HG02763 (cell line): ENCODE data around the gene GRM7.

ENCODE experiments used
- ATAC-seq: cut with Tn5 transposase; IDR thresholded peaks from one replicate; pipeline ENCODE4 v1.9.1; 2021; ENCODE audit warnings: mild to moderate bottlenecking, moderate library complexity; ENCODE audit not compliant: unreplicated experiment

Gene GRM7

DNA sequence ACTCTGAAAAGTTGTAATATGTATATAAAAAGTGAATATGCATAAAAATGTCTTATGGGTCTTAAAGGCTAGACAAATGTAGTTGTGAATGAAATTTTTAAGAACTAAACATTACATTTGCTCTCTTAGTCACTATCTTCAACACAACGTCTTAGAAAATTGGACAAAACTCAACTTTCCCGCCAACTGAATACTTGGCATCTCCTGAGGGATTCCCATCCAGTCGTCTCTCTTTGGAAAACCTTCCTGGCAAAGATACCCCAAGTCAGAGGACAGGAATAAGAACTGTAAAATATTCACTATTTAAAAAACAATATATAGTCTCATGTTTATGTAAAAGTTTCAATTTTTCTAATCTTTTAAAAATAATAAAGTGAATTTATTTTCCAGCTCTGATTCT lies 354.8 kb downstream of the GRM7 start:
- ATAC-seq: no peak

DNA sequence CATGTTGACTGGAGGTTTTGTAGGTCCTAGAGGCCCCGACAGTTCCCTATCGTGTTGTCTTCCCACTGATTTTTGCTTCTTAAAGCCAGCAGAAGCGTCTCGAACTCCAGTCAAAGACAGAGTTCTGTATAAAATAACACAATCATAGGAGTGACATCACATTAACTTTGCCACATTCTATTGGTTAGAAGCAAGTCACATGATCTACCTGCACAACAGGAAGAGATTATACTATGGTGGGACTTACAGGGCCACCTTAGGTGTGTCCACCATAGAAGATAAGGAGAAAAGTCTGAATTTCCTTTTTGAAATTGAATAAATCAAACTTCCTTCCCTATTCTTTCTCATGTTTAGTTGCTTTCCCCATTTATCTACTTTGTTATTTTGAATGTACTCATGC lies 365.5 kb downstream of the GRM7 start:
- no peak for ATAC-seq

DNA sequence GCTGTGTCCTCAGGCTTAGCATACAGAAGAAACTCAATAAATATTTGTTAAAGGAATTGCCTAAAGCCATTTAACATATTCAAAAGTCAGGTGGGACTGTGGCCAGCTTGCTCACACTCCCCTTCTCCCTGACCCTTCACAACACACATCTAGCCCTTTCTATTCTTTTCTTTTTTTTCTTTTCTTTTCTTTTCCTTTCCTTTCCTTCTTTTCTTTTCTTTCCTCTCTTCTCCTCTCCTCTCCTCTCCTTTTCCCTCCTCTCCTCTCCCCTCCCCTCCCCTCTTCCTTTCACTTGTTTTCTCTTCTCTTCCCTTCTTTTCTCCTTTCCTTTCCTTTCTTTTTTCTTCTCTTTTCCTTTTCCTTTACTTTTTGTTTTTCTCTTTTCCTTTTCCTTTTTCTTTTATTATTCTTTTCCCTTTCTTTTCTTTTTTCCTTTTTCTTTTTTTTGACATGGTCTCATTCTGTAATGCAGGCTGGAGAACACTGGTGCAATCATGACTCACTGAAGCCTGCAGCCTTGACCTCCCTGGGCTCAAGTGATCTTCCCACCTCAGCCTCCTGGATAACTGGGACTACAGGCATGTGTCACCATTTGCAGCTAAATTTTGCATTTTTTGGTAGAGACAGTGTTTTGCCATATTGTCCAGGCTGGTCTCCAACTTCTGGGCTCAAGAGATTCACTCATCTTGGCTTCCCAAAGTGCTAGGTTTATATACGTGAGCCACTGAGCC lies 377.8 kb downstream of the GRM7 start:
- no peak for ATAC-seq

- ATAC-seq: no peak
Observed at GRCh38 chr3:7241584-7242302, 380.8 kb downstream of the GRM7 start.

GRCh38 chr3:7242303-7242635 lies 381.4 kb downstream of the GRM7 start:
- no peak for ATAC-seq

GRCh38 chr3:7249493-7250076 lies 388.7 kb downstream of the GRM7 start:
- no peak for ATAC-seq

DNA sequence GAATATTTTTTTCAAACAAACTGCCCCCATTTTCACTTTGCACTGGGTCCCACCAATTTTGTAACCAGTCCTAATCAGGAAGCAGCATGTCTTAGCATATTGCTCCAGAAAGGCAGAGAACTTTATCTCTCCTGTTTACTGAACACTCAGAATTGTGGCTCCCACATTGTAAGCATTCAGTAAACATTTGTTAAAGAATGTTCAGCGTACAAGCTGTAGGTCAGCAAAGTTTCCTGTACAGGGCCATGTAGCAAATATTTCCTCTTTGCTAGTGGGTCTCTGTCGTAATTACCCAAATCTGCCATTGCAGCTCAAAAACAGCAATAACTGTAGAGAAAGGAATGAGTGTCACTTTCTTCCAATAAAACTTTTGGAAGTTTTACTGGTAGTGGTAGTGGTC lies 393.3 kb downstream of the GRM7 start:
- ATAC-seq: no peak

DNA sequence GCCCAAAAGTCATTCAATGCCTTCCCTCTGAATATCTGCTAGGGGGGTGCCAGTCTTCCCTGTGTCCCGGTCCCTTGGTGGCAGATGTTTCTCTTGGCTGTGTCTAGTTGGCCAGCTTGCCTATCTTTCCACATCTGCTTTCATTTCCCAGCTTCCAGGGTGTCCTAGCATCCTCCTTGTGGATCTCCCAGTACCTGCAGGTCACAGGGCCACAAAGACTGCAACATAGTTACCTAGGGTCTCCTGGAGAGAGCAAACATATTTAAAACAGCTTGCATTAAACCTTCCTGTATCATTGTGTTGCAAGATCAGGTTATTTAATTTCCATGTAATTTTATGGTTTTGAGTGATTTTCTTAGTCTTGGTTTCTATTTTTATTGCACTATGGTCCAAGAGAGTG lies 400.1 kb downstream of the GRM7 start:
- no peak for ATAC-seq

DNA sequence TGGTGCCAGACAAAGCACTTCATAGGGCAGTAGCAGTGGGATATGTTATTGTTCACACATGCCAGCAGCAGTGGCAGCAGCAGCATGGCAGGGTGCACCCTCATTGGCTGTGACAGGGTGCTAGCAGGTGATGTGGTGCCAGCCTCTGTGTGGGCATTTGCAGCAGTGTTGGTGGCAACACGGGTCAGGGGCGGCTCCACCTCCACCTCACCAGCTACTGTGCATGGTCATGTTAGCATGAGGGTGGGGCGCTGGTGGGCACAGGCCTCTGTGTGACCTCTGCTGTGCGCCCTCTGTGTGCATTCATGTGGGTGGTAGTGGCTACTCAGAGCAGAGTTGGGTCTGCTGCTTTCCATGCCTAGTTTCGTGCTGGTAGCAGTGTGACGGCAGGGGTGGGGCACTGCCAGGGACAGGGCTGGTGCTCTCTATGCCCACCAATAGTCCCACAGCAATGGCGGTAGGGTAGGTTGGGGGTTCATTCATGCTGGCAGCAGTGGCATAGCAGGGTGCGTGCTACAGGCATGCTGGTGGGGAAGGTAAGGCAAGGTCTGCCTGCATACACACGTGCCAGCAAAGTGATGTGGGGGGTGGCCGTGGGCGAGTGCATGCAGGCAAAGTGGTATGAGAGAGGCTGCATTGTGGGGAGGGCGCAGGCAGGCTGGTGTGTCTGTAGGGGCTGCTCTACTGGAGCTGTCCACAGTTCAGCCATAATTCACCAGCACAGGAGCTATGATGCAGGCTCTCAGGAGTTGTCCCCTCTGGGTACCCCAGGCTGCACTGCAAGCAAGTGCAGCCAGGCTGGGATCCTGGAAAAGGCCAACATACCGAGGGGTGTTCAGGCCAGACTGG lies 402.7 kb downstream of the GRM7 start:
- no peak for ATAC-seq

DNA sequence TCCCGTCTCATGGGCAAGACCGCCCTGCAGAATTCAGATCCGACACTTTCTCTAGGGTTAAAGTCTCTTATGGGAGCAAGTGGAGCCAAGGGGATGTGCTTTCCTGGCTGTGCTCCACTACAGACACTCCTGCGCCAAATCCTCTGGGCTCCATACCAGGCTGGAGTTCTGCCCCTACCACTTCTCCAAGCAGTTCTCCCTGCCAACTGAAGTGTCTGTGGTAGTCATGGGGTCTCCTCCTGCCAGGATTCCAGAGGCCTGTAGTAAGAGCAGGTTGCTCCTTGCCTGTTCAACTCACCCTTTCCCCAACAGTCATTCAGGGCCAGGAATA lies 403.2 kb downstream of the GRM7 start:
- no peak for ATAC-seq

- no peak for ATAC-seq
Observed at GRCh38 chr3:7265736-7266135, 404.8 kb downstream of the GRM7 start.

DNA sequence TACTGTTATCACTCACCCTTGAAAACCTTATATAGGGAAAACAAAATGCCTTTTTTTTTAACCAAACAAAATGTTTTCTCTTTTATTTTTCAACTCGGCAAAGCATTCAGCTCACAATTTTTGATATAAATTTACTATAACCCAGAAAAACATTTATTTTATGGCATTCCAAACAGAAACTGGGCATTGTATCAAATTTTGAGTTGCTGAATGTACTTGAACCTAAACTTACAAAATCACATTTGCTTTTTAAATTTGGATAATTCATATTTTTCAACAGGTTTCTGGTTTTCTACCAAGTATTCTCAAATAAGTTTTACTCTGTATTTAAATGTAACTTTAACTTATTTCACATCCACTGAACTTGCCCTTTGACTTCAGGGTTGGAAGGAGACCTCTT lies 405.6 kb downstream of the GRM7 start:
- ATAC-seq: no peak

GRCh38 chr3:7270731-7271130 lies 409.8 kb downstream of the GRM7 start:
- ATAC-seq: no peak

- ATAC-seq: no peak
Observed at GRCh38 chr3:7271631-7272030, 410.7 kb downstream of the GRM7 start.

- ATAC-seq: no peak
Observed at GRCh38 chr3:7272203-7272602, 411.3 kb downstream of the GRM7 start.

DNA sequence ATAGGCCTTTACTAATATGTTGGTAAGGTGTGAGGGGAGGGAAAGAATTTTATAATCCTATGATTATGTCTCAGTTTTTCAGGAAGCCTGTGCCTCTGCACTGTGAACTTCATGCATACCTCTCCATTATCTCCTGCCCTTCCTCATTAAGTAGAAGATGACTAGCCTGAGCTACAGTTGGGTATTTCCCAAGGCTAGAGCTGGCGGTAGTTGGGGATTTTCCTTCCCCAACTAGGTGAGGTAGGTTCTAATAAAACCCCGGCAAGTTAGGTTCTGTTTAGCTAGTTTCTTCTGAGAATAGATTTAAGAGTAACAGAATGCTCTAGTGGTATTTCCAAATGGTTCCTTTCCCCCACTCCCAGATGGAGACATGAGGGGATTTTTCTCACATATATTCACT lies 414.5 kb downstream of the GRM7 start:
- peak; percentile 78 for ATAC-seq

DNA sequence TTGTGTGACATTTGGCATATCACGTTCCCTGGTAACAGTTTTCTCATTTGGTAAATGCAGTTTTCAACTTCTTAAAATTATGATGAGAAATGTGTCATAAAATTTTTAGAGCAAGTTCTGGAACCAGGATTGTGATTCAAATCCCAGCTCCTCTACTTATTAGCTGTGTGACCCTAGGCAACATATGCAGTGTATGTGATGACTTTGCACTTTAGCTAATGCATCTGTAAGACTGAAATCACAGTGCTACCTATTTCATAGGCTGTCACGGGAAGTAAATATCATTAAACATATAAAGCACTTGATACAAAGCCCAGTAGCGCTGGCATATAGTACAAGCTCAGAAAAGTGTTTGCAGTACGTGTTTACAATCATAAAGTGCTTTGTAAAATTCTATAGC lies 419.4 kb downstream of the GRM7 start:
- no peak for ATAC-seq

DNA sequence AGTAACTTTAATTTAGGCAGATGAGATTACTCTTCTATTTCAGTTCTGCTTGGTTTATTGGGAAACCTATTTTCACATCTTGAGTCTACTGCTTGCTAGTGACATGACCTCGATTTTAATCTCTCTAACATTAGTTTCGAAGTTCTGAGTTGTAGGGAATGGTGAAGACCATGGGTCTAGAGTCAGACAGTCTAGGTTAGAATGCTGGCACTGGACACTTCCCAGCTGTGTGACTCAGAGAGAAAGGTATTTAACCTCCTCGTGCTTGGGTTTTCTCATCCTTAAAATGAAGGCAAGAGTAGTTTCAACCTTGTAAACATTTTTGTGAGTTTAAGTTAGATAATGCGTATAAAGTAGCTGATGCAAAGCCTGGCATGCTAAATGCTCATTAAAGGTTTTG lies 422.1 kb downstream of the GRM7 start:
- no peak for ATAC-seq

- ATAC-seq: no peak
Observed at GRCh38 chr3:7285505-7285904, 424.6 kb downstream of the GRM7 start.

DNA sequence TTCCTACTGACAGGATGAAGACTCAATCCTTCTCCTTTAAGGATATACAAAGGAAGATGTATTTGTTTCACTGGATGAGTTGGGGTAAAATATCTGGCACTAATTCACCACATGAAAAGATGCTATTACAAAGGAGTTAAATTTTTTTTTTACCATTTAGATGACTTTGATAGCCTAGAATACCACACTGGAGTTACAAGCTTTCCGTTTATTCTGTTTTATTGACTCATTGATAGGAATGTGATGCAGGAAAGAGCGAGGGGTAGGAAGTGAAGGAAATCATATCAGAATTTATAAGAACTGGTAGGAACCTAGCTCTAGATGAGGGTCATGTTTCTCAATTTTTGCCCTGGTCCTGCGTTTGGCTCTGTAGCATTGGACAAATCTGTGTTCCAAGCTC lies 427.2 kb downstream of the GRM7 start:
- no peak for ATAC-seq

GRCh38 chr3:7289121-7289520 lies 428.2 kb downstream of the GRM7 start:
- ATAC-seq: no peak
